MM.1S (cell line): ENCODE data around the gene HNRNPC.
"Not testable (repeated sequence)": the region's sequence is repeated elsewhere in the genome, so short reads cannot be mapped to it uniquely, and the experiment has no call there.

Source experiments
- DNase-seq: peaks from one replicate; pipeline ENCODE4 v3.0.0-alpha.2; 2015
- H2AFZ ChIP-seq: fragments of 300-600 bp; sonication (generic); 2 replicates; pipeline ENCODE4 v1.6.0; 2016; ENCODE audit warnings: antibody characterized with exemption, low read length
- H3F3A ChIP-seq: fragments of 300-600 bp; sonication (generic); 2 replicates; pipeline ENCODE4 v1.6.1; 2016; ENCODE audit warnings: mild to moderate bottlenecking, antibody characterized with exemption, low read length, moderate library complexity, mixed read lengths; ENCODE audit not compliant: insufficient read depth
- H3K27ac ChIP-seq: fragments of 300-600 bp; sonication (generic); 2 replicates; pipeline ENCODE4 v1.5.1; 2016; ENCODE audit warnings: mild to moderate bottlenecking, low read length
- H3K27me3 ChIP-seq: fragments of 300-600 bp; sonication (generic); replicated peaks from 2 replicates; pipeline ENCODE4 v1.6.0; 2016; ENCODE audit warnings: low read length; ENCODE audit not compliant: insufficient read depth
- H3K36me3 ChIP-seq: fragments of 300-600 bp; sonication (generic); replicated peaks from 2 replicates; pipeline ENCODE4 v1.6.1; 2016; ENCODE audit warnings: mild to moderate bottlenecking, low read length, mixed read lengths; ENCODE audit not compliant: insufficient read depth
- H3K4me1 ChIP-seq: fragments of 300-600 bp; sonication (generic); 2 replicates; pipeline ENCODE4 v1.6.1; 2016; ENCODE audit warnings: low read length, mixed read lengths
- H3K4me2 ChIP-seq: fragments of 300-600 bp; sonication (generic); 2 replicates; pipeline ENCODE4 v1.6.0; 2016; ENCODE audit warnings: low read depth, low read length
- H3K4me3 ChIP-seq: fragments of 300-600 bp; sonication (generic); 2 replicates; pipeline ENCODE4 v1.5.1; 2016; ENCODE audit warnings: low read length, mixed read lengths
- H3K79me2 ChIP-seq: fragments of 300-600 bp; sonication (generic); 2 replicates; pipeline ENCODE4 v1.6.1; 2016; ENCODE audit warnings: mixed run types, low read length, mixed read lengths
- H3K9ac ChIP-seq: fragments of 300-600 bp; sonication (generic); 2 replicates; pipeline ENCODE4 v1.6.1; 2016; ENCODE audit warnings: low read length, mixed read lengths
- H3K9me2 ChIP-seq: fragments of 300-600 bp; sonication (generic); replicated peaks from 2 replicates; pipeline ENCODE4 v1.6.1; 2016; ENCODE audit warnings: mild to moderate bottlenecking, low read length, mixed read lengths; ENCODE audit not compliant: insufficient read depth
- H3K9me3 ChIP-seq: fragments of 300-600 bp; sonication (generic); replicated peaks from 2 replicates; pipeline ENCODE4 v1.6.1; 2016; ENCODE audit warnings: mild to moderate bottlenecking, low read length, mixed read lengths; ENCODE audit not compliant: insufficient read depth
- H4K20me1 ChIP-seq: fragments of 300-600 bp; sonication (generic); 2 replicates; pipeline ENCODE4 v1.6.1; 2016; ENCODE audit warnings: mild to moderate bottlenecking, low read length, moderate library complexity, mixed read lengths; ENCODE audit not compliant: insufficient read depth
- EZH2 ChIP-seq: fragments of 300-600 bp; sonication (generic); optimal IDR thresholded peaks from 2 replicates; pipeline ENCODE3; 2017; ENCODE audit warnings: low read depth, mild to moderate bottlenecking, antibody characterized with exemption, low read length, mixed read lengths
- EZH2phosphoT487 ChIP-seq: fragments of 300-600 bp; sonication (generic); IDR thresholded peaks from 2 replicates; pipeline ENCODE4 v1.6.1; 2018; ENCODE audit warnings: antibody characterized with exemption, low read length
- TF ChIP-seq, protein P1 (sequence below): fragments of 300-600 bp; sonication (generic); IDR thresholded peaks from 2 replicates; pipeline ENCODE4 v1.5.1; 2016; ENCODE audit warnings: antibody characterized with exemption, low read length, mixed read lengths

HNRNPC gene

DNA sequence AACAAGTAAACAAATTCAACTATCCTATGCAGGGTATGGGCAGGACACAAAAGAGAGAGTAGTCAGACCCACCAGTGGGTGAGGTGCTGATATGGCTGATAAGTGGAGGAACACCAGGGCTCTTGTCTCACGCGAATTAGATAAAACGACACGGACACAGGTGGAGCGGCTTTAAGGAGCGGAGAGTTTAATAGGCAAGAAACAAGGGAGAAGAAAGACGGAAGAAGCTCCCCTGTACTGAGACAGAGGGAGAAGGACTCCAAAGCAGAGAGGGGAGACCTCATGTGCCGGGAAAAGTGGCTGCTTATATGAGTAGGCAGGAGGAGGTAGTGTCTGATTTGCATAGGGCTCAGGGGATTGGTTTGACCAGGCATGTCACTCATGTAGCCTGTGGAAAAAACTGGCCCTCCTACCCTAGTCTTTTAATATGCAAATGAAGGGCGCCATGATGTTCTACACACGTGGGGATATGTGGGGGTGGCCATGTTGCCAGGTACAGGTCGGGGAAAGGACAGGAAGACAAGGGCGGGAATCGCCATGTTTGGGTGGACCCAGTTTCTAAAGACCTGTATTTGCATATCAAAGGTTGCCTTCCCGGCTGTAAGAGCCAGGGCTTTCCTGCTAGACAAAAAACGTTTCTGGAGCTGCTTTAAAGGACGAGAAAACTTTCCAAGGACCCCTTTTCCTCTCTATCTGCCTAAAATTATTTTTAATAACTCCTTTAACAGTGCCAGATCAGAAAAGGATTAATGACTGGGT lies 39.4 kb upstream of the HNRNPC start:
- Histone ChIP-seq H3K9me2 (no peaks in the 10 kb centered on the region), H2AFZ (peak overlapping the region; percentile 78), H3K27ac (peak overlapping the region; percentile 84; the same call in 1 of the 2 replicates), H3K4me2 (peak overlapping the region; percentile 69), H3K9me3 (no peaks in the 10 kb centered on the region), H3K4me1 (peaks cover 7% of the 10 kb centered on the region; the same call in 1 of the 2 replicates), H3K27me3 (no peaks in the 10 kb centered on the region), H4K20me1 (no peaks in the 10 kb centered on the region), H3K36me3 (no peaks in the 10 kb centered on the region), H3K79me2 (no peaks in the 10 kb centered on the region), H3F3A (peaks cover 10% of the 10 kb centered on the region), H3K4me3 (peak overlapping the region; percentile 54), H3K9ac (peak overlapping the region; percentile 61; the same call in 1 of the 2 replicates)
- DNase-seq = peak; percentile 92
- no peak for TF ChIP-seq EZH2phosphoT487
- TF ChIP-seq, protein P1, sequence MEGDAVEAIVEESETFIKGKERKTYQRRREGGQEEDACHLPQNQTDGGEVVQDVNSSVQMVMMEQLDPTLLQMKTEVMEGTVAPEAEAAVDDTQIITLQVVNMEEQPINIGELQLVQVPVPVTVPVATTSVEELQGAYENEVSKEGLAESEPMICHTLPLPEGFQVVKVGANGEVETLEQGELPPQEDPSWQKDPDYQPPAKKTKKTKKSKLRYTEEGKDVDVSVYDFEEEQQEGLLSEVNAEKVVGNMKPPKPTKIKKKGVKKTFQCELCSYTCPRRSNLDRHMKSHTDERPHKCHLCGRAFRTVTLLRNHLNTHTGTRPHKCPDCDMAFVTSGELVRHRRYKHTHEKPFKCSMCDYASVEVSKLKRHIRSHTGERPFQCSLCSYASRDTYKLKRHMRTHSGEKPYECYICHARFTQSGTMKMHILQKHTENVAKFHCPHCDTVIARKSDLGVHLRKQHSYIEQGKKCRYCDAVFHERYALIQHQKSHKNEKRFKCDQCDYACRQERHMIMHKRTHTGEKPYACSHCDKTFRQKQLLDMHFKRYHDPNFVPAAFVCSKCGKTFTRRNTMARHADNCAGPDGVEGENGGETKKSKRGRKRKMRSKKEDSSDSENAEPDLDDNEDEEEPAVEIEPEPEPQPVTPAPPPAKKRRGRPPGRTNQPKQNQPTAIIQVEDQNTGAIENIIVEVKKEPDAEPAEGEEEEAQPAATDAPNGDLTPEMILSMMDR = no peak
- TF ChIP-seq EZH2 = no peak

DNA sequence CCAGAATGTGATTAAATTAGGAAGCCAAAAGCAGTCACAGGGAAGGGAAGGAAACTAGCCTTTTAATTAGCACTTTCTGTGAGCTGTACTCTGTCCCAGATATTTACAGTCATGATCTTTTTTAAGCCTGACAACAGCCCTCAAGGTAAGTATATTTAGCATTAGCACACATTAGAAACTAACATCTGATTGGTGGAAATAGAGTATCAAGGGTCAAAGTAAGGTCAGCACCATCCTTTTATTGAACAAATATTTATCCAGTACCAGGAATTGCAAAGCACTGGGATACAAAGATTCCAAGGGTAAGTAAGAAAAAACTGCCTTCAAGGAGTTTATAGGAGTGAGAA lies 38.9 kb upstream of the HNRNPC start:
- H3K4me1 ChIP-seq = peaks cover 7% of the 10 kb centered on the region; the same call in 1 of the 2 replicates
- H3K9me2 ChIP-seq = no peaks in the 10 kb centered on the region
- no peaks in the 10 kb centered on the region for H3K27me3 ChIP-seq
- DNase-seq = peak; percentile 48
- TF ChIP-seq, protein P1 = no peak
- TF ChIP-seq EZH2 (no peak), EZH2phosphoT487 (no peak)
- peak overlapping the region; percentile 51; the same call in 1 of the 2 replicates for H2AFZ ChIP-seq
- H3F3A ChIP-seq = peaks cover 10% of the 10 kb centered on the region
- H3K4me3 ChIP-seq = peak overlapping the region; percentile 54
- peak overlapping the region; percentile 69 for H3K4me2 ChIP-seq
- no peaks in the 10 kb centered on the region for H3K79me2 ChIP-seq
- H3K9ac ChIP-seq = peak overlapping the region; percentile 48; the same call in 1 of the 2 replicates
- peak overlapping the region; percentile 84; the same call in 1 of the 2 replicates for H3K27ac ChIP-seq
- H3K36me3 ChIP-seq = no peaks in the 10 kb centered on the region
- no peaks in the 10 kb centered on the region for H4K20me1 ChIP-seq
- no peaks in the 10 kb centered on the region for H3K9me3 ChIP-seq

DNA sequence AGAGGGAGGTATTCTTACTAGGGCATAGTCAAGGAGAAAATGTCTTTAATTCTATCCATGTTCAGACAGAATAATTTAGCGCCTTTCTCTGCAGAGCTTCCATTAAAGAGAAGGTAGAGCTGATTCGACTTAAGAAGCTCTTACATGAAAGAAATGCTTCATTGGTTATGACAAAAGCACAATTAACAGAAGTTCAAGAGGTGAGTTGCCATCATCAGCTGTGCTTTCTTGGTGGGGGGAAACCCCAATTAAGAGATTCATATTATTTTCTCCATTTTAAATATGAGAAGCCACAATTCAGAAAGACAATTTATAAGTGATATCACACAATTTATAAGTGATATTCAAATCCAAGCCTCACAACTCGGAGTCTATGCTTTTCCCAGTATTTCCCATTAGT lies 38.4 kb upstream of the HNRNPC start:
- Histone ChIP-seq H3K9me3 (no peaks in the 10 kb centered on the region), H3K4me1 (peaks cover 7% of the 10 kb centered on the region; the same call in 1 of the 2 replicates), H3K27ac (peak overlapping the region; percentile 84; the same call in 1 of the 2 replicates), H3K27me3 (no peaks in the 10 kb centered on the region), H3K4me3 (peak overlapping the region; percentile 54), H3K36me3 (no peaks in the 10 kb centered on the region), H3F3A (peaks cover 10% of the 10 kb centered on the region), H4K20me1 (no peaks in the 10 kb centered on the region), H3K9me2 (no peaks in the 10 kb centered on the region), H3K9ac (no peak overlapping the region; the same call in 1 of the 2 replicates), H2AFZ (no peak overlapping the region), H3K79me2 (no peaks in the 10 kb centered on the region), H3K4me2 (peak overlapping the region; percentile 69)
- DNase-seq = no peak
- TF ChIP-seq EZH2 (no peak), EZH2phosphoT487 (no peak)
- TF ChIP-seq, protein P1 = no peak

DNA sequence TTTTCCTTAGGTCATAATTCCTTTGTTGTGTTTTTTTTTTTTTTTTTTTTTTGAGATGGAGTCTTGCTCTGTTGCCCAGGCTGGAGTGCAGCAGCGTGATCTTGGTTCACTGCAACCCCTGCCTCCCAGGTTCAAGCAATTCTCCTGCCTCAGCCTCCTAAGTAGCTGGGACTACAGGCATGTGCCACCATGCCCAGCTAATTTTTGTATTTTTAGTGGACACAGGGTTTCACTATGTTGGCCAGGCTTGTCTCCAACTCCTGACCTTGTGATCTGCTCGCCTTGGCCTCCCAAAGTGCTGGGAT lies 33.5 kb upstream of the HNRNPC start:
- H3K79me2 ChIP-seq, H3F3A ChIP-seq, H3K36me3 ChIP-seq, H3K4me2 ChIP-seq, H3K9ac ChIP-seq, H4K20me1 ChIP-seq, H3K27me3 ChIP-seq, DNase-seq, H2AFZ ChIP-seq, H3K4me1 ChIP-seq, H3K27ac ChIP-seq, H3K9me3 ChIP-seq, H3K9me2 ChIP-seq, H3K4me3 ChIP-seq: not testable (repeated sequence)
